GM21367 (cell line): Measurements from ENCODE around the gene CSDE1.
"Not testable (repeated sequence)": the region's sequence is repeated elsewhere in the genome, so short reads cannot be mapped to it uniquely, and the experiment has no call there.

ENCODE experiments used
- ATAC-seq: cut with Tn5 transposase; IDR thresholded peaks from one replicate; pipeline ENCODE4 v1.9.1; 2021; ENCODE audit not compliant: unreplicated experiment

CSDE1 gene

GRCh38 chr1:114757455-114758255 lies at the start of gene CSDE1:
TSS of gene CSDE1 (minus strand) at chr1:114757984. CDS start at chr1:114739890, 18,094 bp downstream.
- peak; percentile 79 for ATAC-seq

GRCh38 chr1:114804449-114804848 lies 46.7 kb upstream of the CSDE1 start:
- not testable (repeated sequence) for ATAC-seq

GRCh38 chr1:114803001-114803400 lies 45.2 kb upstream of the CSDE1 start:
- no peak for ATAC-seq

GRCh38 chr1:114794038-114794437 lies 36.3 kb upstream of the CSDE1 start:
- no peak for ATAC-seq

GRCh38 chr1:114790581-114790980 lies 32.8 kb upstream of the CSDE1 start:
- ATAC-seq = not testable (repeated sequence)

- ATAC-seq = not testable (repeated sequence)
Measured at GRCh38 chr1:114786440-114786839, 28.7 kb upstream of the CSDE1 start.

GRCh38 chr1:114782476-114782875 lies 24.7 kb upstream of the CSDE1 start:
- no peak for ATAC-seq

- peak; percentile 98 for ATAC-seq
Measured at GRCh38 chr1:114780344-114781226, 22.8 kb upstream of the CSDE1 start, which contains the start of gene SIKE1. TSS of gene SIKE1 (minus strand) at chr1:114780685. CDS start at chr1:114780607, 78 bp downstream.

- no peak for ATAC-seq
Measured at GRCh38 chr1:114779722-114780121, 21.9 kb upstream of the CSDE1 start.

GRCh38 chr1:114776726-114777125 lies 18.9 kb upstream of the CSDE1 start:
- ATAC-seq = not testable (repeated sequence)

GRCh38 chr1:114771992-114772391 lies 14.2 kb upstream of the CSDE1 start:
- no peak for ATAC-seq

GRCh38 chr1:114770989-114771388 lies 13.2 kb upstream of the CSDE1 start:
- ATAC-seq = no peak

- ATAC-seq = no peak
Measured at GRCh38 chr1:114764689-114765088, 6.9 kb upstream of the CSDE1 start.

- no peak for ATAC-seq
Measured at GRCh38 chr1:114758256-114758832, 560 bp upstream of the CSDE1 start.

- no peak for ATAC-seq
Measured at GRCh38 chr1:114756949-114757454, 782 bp downstream of the CSDE1 start.

GRCh38 chr1:114756009-114756892 lies 1.5 kb downstream of the CSDE1 start:
- peak; percentile 36 for ATAC-seq

GRCh38 chr1:114755006-114755931 lies 2.5 kb downstream of the CSDE1 start:
- ATAC-seq = no peak

GRCh38 chr1:114753702-114754101 lies 4.1 kb downstream of the CSDE1 start:
- not testable (repeated sequence) for ATAC-seq

GRCh38 chr1:114753143-114753542 lies 4.6 kb downstream of the CSDE1 start:
- no peak for ATAC-seq
